CD4-positive, CD25-positive, alpha-beta regulatory T cell (primary cell): ENCODE data around the gene AFF1. TPM values are rescaled to one million over a fixed set of nuclear protein-coding genes. Genes with fewer than 3 reads are reported as not detected.

Source experiments
- ATAC-seq, 2 donors: fragments of 150-1000 bp; cut with Tn5 transposase; one replicate each; pipeline ENCODE4 v1.10.0; 2021; ENCODE audit warnings: low read depth in 2 of 2, moderate number of reproducible peaks in 2 of 2, moderate library complexity in 1 of 2
- DNase-seq, 3 donors: peaks; one replicate each; pipeline versions ENCODE4 v3.0.0 to v3.0.0-alpha.2; 2012 to 2022; ENCODE audit warnings: mixed read lengths in 1 of 3
- H3K27ac ChIP-seq: one replicate; pipeline ENCODE4 v1.7.0; 2013; ENCODE audit warnings: mild to moderate bottlenecking, low read length; ENCODE audit not compliant: insufficient read depth, poor library complexity, severe bottlenecking
- H3K27me3 ChIP-seq: one replicate; pipeline ENCODE4 v1.7.0; 2013; ENCODE audit warnings: low read length; ENCODE audit not compliant: control insufficient read depth, insufficient read depth
- H3K36me3 ChIP-seq: one replicate; pipeline ENCODE4 v1.7.0; 2013; ENCODE audit warnings: mild to moderate bottlenecking, low read length, moderate library complexity; ENCODE audit not compliant: control insufficient read depth, insufficient read depth
- H3K4me1 ChIP-seq: 2 replicates; pipeline ENCODE4 v1.7.0; 2013; ENCODE audit warnings: mild to moderate bottlenecking, low read length; ENCODE audit not compliant: insufficient read depth, control insufficient read depth, poor library complexity, severe bottlenecking
- H3K4me3 ChIP-seq: one replicate; pipeline ENCODE4 v1.7.0; 2013; ENCODE audit warnings: low read depth, mild to moderate bottlenecking, low read length, moderate library complexity
- H3K9me3 ChIP-seq, 2 experiments: 1 replicate in 1 of 2; 2 replicates in 1 of 2; pipeline ENCODE4 v1.7.0; 2013; ENCODE audit warnings: low read length in 2 of 2, mild to moderate bottlenecking in 1 of 2, moderate library complexity in 1 of 2; ENCODE audit not compliant: control insufficient read depth in 2 of 2
- H3K27ac Mint-ChIP-seq, 3 donors: one replicate each; pipeline ENCODE4 v1.8.0; 2020 to 2022; ENCODE audit warnings: mild to moderate bottlenecking in 3 of 3, mixed read lengths in 3 of 3, moderate library complexity in 2 of 3
- H3K27me3 Mint-ChIP-seq: one replicate; pipeline ENCODE4 v1.8.0; 2022; ENCODE audit warnings: mild to moderate bottlenecking, mixed read lengths
- H3K36me3 Mint-ChIP-seq: one replicate; pipeline ENCODE4 v1.8.0; 2020; ENCODE audit warnings: mixed read lengths
- H3K4me1 Mint-ChIP-seq, 4 donors: one replicate each; pipeline ENCODE4 v1.8.0; 2020 to 2022; ENCODE audit warnings: mixed read lengths in 4 of 4, mild to moderate bottlenecking in 1 of 4
- H3K4me3 Mint-ChIP-seq, 4 donors: one replicate each; pipeline ENCODE4 v1.8.0; 2020 to 2022; ENCODE audit warnings: mild to moderate bottlenecking in 4 of 4, mixed read lengths in 4 of 4, moderate library complexity in 3 of 4
- H3K9me3 Mint-ChIP-seq, 7 donors: one replicate each; pipeline ENCODE4 v1.8.0; 2020 to 2022; ENCODE audit warnings: mixed read lengths in 7 of 7, mild to moderate bottlenecking in 3 of 7, moderate library complexity in 2 of 7
- polyA plus RNA-seq, 4 donors: library from polyadenylated mRNA; unstranded; fragments of 300-500 nt; fragmentation: Illumina TruSeq; gene quantifications; one replicate each; pipeline ENCODE4 v1.2.3, GENCODE V29; 2021
- total RNA-seq: library from RNA; stranded (reverse); gene quantifications from one replicate; pipeline ENCODE4 v1.2.3, GENCODE V29; 2022

AFF1 gene
- total and polyA plus RNA-seq, 5 donors from 2014 or later = 18.1 to 122 (median 37.4) TPM

- no peaks in the 10 kb centered on the region for H3K27me3 Mint-ChIP-seq
- H3K27ac ChIP-seq = no peak overlapping the region
These were observed 103.0 kb downstream of the AFF1 start for GRCh38 chr4:87037671-87038334.

GRCh38 chr4:87038837-87039615 is 104.2 kb downstream of the AFF1 start:
- H3K36me3 ChIP-seq = no peaks in the 10 kb centered on the region
- H3K27ac Mint-ChIP-seq = peak overlapping the region in 1 of 3 donors; percentile 13
- peaks cover 46 to 63% (median 53%) of the 10 kb centered on the region in 4 donors for H3K4me1 Mint-ChIP-seq
- H3K9me3 Mint-ChIP-seq = no peaks in the 10 kb centered on the region
- no peak overlapping the region for H3K4me3 ChIP-seq
- no peaks in the 10 kb centered on the region for H3K27me3 ChIP-seq
- H3K27ac ChIP-seq = no peak overlapping the region
- ATAC-seq (no peak), DNase-seq (no peak)
- no peaks in the 10 kb centered on the region for H3K27me3 Mint-ChIP-seq
- peaks cover 18% of the 10 kb centered on the region for H3K4me1 ChIP-seq
- no peaks in the 10 kb centered on the region for H3K36me3 Mint-ChIP-seq
- no peak overlapping the region for H3K4me3 Mint-ChIP-seq
- no peaks in the 10 kb centered on the region for H3K9me3 ChIP-seq

More at GRCh38 chr4:87037671-87038334, 103.0 kb downstream of the AFF1 start:
- no peaks in the 10 kb centered on the region for H3K9me3 ChIP-seq
- peak overlapping the region; percentile 35 to 59 (median 44) for H3K27ac Mint-ChIP-seq
- peaks cover 18% of the 10 kb centered on the region for H3K4me1 ChIP-seq
- H3K36me3 ChIP-seq = no peaks in the 10 kb centered on the region
- DNase-seq (no peak), ATAC-seq (no peak)
- H3K4me1 Mint-ChIP-seq = peaks cover 41 to 55% (median 46%) of the 10 kb centered on the region in 4 donors
- no peaks in the 10 kb centered on the region for H3K9me3 Mint-ChIP-seq
- H3K36me3 Mint-ChIP-seq = no peaks in the 10 kb centered on the region
- no peaks in the 10 kb centered on the region for H3K27me3 ChIP-seq
- no peak overlapping the region for H3K4me3 Mint-ChIP-seq
- H3K4me3 ChIP-seq = no peak overlapping the region

GRCh38 chr4:87041141-87041540 is 106.3 kb downstream of the AFF1 start:
- Mint-ChIP-seq H3K36me3 (no peaks in the 10 kb centered on the region), H3K27me3 (no peaks in the 10 kb centered on the region), H3K4me1 (peaks cover 33 to 57% (median 52%) of the 10 kb centered on the region in 4 donors), H3K27ac (peak overlapping the region in 2 of 3 donors; percentile 20 to 43), H3K9me3 (no peaks in the 10 kb centered on the region), H3K4me3 (peak overlapping the region in 1 of 4 donors; percentile 32)
- H3K4me1 ChIP-seq = peaks cover 11% of the 10 kb centered on the region
- H3K27me3 ChIP-seq = no peaks in the 10 kb centered on the region
- no peak overlapping the region for H3K27ac ChIP-seq
- peaks cover 2% of the 10 kb centered on the region for H3K36me3 ChIP-seq
- no peak overlapping the region for H3K4me3 ChIP-seq
- ATAC-seq (no peak), DNase-seq (no peak)
- no peaks in the 10 kb centered on the region for H3K9me3 ChIP-seq

GRCh38 chr4:87042221-87042620 is 107.4 kb downstream of the AFF1 start:
- H3K27ac Mint-ChIP-seq = peak overlapping the region in 1 of 3 donors; percentile 44
- no peaks in the 10 kb centered on the region for H3K27me3 ChIP-seq
- DNase-seq (no peak), ATAC-seq (no peak)
- no peaks in the 10 kb centered on the region for H3K27me3 Mint-ChIP-seq
- no peaks in the 10 kb centered on the region for H3K36me3 Mint-ChIP-seq
- H3K9me3 Mint-ChIP-seq = no peaks in the 10 kb centered on the region
- H3K36me3 ChIP-seq = peaks cover 11% of the 10 kb centered on the region
- no peak overlapping the region for H3K27ac ChIP-seq
- peaks cover 7% of the 10 kb centered on the region for H3K4me1 ChIP-seq
- H3K4me1 Mint-ChIP-seq = peaks cover 28 to 57% (median 42%) of the 10 kb centered on the region in 4 donors
- no peak overlapping the region for H3K4me3 Mint-ChIP-seq
- no peaks in the 10 kb centered on the region for H3K9me3 ChIP-seq
- H3K4me3 ChIP-seq = no peak overlapping the region

- DNase-seq = no peak
- no peaks in the 10 kb centered on the region for H3K9me3 ChIP-seq
- H3K4me1 ChIP-seq = peaks cover 3% of the 10 kb centered on the region
- Mint-ChIP-seq H3K4me3 (no peak overlapping the region), H3K27me3 (no peaks in the 10 kb centered on the region), H3K36me3 (peaks cover 5% of the 10 kb centered on the region), H3K27ac (no peak overlapping the region), H3K4me1 (peaks cover 25 to 55% (median 38%) of the 10 kb centered on the region in 4 donors), H3K9me3 (no peaks in the 10 kb centered on the region)
- peaks cover 20% of the 10 kb centered on the region for H3K36me3 ChIP-seq
- no peak for ATAC-seq
- H3K27ac ChIP-seq = no peak overlapping the region
- H3K27me3 ChIP-seq = no peaks in the 10 kb centered on the region
- no peak overlapping the region for H3K4me3 ChIP-seq
These were observed 108.4 kb downstream of the AFF1 start for GRCh38 chr4:87042986-87043820.

GRCh38 chr4:87044511-87045233 is 109.9 kb downstream of the AFF1 start:
- H3K4me3 Mint-ChIP-seq = no peak overlapping the region
- H3K27me3 ChIP-seq = no peaks in the 10 kb centered on the region
- peaks cover 3% of the 10 kb centered on the region for H3K4me1 ChIP-seq
- H3K4me3 ChIP-seq = no peak overlapping the region
- H3K9me3 Mint-ChIP-seq = no peaks in the 10 kb centered on the region
- H3K36me3 Mint-ChIP-seq = peaks cover 10% of the 10 kb centered on the region
- H3K9me3 ChIP-seq = no peaks in the 10 kb centered on the region
- H3K36me3 ChIP-seq = peaks cover 32% of the 10 kb centered on the region
- no peak for DNase-seq
- no peak overlapping the region for H3K27ac Mint-ChIP-seq
- H3K27ac ChIP-seq = no peak overlapping the region
- no peak for ATAC-seq
- no peaks in the 10 kb centered on the region for H3K27me3 Mint-ChIP-seq
- peaks cover 17 to 50% (median 29%) of the 10 kb centered on the region in 4 donors for H3K4me1 Mint-ChIP-seq

GRCh38 chr4:87045234-87045558 is 110.4 kb downstream of the AFF1 start:
- Mint-ChIP-seq H3K4me3 (no peak overlapping the region), H3K27me3 (no peaks in the 10 kb centered on the region), H3K27ac (no peak overlapping the region), H3K4me1 (peaks cover 17 to 46% (median 28%) of the 10 kb centered on the region in 4 donors), H3K9me3 (no peaks in the 10 kb centered on the region), H3K36me3 (peaks cover 10% of the 10 kb centered on the region)
- Histone ChIP-seq H3K36me3 (peaks cover 35% of the 10 kb centered on the region), H3K27ac (no peak overlapping the region), H3K4me1 (peaks cover 3% of the 10 kb centered on the region), H3K27me3 (no peaks in the 10 kb centered on the region), H3K9me3 (no peaks in the 10 kb centered on the region), H3K4me3 (no peak overlapping the region)
- DNase-seq = no peak
- no peak for ATAC-seq
